NOMO-1 treated with DMSO at 0.1 percent for 48 hours (cell line): ENCODE measurements around the gene B3GNT5.

Experiments
- DNase-seq: peaks from one replicate; lab custom pipeline; 2025; ENCODE audit not compliant: unreplicated experiment; lab: John Stamatoyannopoulos, UW

B3GNT5 gene, protein sequence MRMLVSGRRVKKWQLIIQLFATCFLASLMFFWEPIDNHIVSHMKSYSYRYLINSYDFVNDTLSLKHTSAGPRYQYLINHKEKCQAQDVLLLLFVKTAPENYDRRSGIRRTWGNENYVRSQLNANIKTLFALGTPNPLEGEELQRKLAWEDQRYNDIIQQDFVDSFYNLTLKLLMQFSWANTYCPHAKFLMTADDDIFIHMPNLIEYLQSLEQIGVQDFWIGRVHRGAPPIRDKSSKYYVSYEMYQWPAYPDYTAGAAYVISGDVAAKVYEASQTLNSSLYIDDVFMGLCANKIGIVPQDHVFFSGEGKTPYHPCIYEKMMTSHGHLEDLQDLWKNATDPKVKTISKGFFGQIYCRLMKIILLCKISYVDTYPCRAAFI

GRCh38 chr3:183252973-183253527 is at the start of gene B3GNT5:
TSS of gene B3GNT5 (plus strand) at chr3:183253253. CDS start at chr3:183269799, 16,546 bp downstream.
- no peak for DNase-seq

GRCh38 chr3:183203670-183204069 is 49.4 kb upstream of the B3GNT5 start:
- no peak for DNase-seq

- DNase-seq = no peak
These were observed 44.8 kb upstream of the B3GNT5 start for GRCh38 chr3:183208260-183208659.

DNA sequence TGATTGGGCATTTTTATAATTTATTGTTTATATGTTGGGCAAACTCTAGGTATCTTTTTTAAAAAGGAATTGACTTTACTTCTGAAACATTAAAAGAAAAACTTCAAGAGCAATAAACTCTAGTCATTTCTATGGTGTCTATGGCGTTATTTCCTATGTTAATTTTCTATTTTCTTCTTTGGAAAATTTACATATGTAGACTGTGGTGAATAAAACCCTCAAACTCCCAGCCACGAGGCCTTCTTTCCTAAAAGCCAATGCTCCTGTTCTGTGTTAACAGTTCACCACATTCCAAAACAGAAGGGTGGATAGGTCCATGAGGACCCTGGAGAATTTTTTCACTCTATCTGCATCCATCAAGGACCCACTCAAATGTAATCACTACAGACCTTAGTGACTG is 44.3 kb upstream of the B3GNT5 start:
- no peak for DNase-seq

DNA sequence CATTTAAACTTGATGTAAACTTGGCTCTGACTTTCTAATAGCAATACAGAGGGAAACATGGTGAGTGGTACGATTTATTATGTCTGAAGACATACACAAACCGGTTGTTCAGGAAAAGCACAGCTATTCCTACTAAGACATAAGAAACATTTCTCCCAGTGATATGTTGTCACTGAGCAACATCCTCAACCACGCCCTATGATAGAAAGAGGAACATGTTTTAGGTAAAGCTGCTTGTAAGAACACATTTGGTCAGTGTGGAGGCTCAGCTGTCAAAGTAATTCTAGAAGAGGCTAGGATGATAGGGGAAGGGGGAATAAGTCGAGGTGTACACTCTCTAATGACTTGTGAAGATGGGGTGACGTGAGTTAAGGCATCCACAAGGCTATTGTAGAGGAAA is 42.7 kb upstream of the B3GNT5 start:
- DNase-seq = peak; percentile 90

GRCh38 chr3:183210862-183211341 is 42.2 kb upstream of the B3GNT5 start:
- peak; percentile 98 for DNase-seq

DNA sequence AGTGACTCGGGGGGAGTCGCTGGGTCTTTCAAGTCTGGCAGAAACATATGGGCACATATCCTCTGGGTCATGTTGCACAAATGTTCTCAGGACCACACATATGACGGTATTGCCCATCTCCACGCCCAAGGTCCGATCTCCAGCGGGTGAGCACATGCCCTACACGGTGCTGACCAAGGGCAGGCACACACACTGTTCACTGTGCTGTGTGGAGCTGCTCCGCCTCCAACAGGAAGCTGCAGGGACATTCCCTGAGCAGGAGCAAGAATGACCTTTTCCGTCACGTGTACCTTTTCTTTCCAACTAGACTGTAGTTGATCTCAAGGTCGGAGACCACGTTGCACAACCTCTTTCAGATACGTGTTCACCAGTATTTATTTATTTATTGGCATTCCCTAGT is 41.7 kb upstream of the B3GNT5 start:
- DNase-seq = no peak

GRCh38 chr3:183212096-183212495 is 41.0 kb upstream of the B3GNT5 start:
- peak; percentile 52 for DNase-seq

DNA sequence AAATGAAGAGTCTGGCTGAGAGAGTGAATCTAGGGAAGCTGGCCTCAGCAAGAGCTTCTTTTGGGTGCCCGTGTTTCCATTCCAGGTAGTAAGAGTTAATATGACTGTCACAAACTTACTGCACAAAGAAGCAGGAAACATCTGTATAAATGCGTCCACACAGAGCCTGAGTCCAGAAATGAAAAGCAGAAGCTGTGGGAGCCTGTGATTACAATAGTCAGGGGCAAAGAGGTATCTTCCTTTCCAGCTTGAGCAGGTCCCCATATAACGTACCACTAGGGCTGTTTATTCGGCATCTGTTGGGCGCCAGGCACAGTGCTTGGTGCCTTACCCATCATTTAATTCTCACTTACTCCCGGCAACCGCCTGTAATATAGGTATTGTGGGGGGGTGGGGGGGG is 40.5 kb upstream of the B3GNT5 start:
- DNase-seq = peak; percentile 98

DNA sequence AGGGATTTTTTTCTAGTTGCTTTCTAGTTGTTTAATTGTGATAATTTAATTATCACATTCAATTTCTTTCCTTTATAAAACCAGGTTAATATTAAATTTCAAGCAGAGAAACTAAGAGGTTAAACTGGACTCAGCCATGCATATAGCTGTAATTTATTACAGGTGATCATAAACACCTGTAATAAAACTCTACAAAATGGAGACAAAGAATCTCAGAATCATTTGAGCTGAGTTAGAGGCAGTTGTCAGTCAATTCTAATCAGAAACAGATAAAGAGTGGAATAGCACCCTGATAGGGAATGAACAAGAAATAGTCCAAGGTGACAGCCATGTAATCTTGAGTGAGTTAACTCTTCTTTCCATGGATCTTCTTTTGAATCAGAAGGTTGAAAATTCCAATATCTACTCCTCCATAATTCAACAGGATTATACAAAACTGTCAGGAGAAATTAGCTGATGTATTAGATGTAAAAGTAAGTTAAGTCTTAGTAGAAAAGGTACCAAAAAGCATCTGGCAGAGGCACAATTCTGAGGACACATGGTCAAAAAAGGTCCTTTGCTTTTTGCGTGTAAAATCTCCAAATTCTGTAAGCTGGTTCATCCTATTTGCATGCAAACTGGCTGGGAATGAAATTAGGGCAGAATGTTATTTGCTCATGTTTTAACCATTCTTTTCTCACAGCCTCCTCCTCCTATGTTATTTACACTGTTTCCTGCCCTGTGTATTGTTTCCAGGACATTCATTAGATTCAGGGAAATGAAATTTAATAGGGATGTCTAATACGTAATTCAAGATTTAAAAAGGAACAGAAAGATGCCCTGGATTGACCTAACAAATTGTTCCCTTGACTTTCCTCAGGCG is 39.4 kb upstream of the B3GNT5 start:
- no peak for DNase-seq

- no peak for DNase-seq
These were observed 38.8 kb upstream of the B3GNT5 start for GRCh38 chr3:183214277-183214612.

GRCh38 chr3:183215591-183216202 is 37.4 kb upstream of the B3GNT5 start:
- no peak for DNase-seq

DNA sequence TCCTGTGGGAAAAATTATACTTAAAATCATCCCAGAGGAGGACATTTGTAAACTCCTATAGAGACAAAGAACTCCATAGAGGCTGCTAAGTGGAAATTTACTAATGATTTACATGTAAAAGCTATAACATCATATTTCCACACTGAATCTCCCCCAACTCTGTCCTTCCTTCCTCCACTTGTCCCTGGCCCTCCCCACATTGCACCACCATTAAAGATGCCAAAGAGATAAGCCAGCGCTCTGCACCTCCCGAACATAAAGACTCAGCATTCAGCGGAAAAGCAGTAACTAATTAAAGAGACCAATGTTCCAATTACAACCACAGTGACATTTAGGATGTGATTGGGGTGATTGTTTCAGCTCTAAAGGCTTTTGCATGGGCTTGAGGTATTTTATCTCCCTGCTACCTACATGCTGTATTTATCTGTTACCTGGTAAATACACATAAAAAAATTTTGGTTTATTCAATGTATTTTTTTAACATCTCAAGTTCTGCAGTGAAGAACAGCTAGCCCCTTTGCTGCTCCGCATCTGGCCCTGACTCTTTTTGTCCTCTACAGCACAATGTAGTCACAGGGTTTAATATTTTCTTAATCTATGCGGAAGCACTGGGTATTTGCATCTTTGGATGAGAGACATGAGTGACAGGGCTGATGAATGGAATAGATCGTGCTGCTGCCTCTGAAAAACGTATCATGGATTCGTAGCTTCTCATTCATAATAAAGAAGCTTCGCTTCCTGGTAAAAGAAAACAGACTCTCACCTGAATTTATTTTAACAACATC is 35.3 kb upstream of the B3GNT5 start:
- DNase-seq = no peak

DNA sequence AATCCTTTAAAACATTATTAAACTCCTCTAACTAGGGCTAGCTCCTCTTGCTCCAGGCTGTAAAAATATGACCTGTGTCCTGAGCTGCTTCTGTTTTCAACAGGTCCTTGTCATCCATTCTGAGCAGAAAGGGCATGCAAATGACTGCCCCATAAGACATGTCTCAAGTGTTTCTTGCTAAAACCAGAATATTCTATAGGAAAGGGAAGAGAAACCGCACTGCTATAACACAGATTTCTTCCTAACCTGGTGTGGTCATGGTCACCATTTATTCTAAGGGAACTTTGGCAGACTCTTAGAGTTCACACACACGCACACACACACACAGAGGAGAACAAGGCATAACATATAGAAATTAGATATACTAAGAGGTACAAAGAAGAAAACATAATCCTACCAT is 34.2 kb upstream of the B3GNT5 start:
- DNase-seq = peak; percentile 93

DNA sequence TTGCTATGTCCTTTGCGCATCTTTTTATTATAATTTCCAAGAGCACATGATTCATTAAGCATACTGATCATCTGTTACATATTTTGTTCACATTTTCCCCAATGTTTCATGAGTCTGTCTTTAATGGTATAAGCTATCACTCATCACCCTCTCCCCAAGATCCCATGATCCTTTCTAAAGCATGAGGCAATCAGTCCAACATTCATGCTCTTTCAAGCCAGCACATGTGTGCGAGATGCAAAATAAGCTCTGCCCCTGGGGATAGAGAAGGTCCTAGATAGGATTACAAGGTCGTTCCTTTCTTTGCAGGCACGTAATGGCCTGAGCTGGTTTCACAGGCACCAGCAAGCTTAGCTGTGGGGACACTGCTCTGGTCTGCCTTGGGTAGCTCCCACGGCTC is 32.2 kb upstream of the B3GNT5 start:
- no peak for DNase-seq

- no peak for DNase-seq
These were observed 30.3 kb upstream of the B3GNT5 start for GRCh38 chr3:183222631-183223235.

DNA sequence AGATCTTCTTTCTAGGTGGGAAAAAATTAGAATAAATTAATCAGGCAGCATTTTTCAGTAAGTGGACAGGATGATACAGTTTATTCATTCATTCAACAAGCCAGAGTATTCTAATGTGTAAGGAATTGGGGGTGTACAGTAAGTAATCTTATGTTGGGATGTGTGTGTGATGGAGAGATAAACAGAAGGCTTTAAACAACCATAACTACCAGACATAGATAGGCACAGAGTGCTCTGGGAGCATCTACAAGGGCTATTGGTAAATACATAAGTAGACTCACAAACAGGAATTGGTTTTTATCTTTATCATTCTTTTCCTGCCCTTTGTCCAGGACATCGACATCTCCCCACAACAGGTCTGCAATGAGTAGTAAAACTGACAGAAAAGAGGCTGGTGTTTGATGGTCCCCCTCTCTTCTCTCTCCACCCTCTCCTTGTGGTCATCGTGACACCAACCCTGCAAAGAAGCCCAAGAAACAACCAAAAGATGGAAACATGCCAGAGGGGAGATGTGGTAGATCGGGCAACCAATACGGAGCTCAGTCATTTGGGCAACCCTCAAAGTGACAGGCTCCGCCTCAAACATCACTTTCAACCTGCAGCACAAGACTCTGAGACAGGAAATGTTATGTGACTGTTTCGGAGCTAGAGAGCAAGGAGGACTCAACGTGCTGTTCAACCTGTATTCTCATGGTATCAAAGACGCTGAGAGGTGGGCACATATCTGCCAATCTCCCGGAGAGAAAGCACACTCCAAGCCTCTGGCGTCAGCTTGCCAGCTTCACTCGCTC is 28.7 kb upstream of the B3GNT5 start:
- no peak for DNase-seq

DNA sequence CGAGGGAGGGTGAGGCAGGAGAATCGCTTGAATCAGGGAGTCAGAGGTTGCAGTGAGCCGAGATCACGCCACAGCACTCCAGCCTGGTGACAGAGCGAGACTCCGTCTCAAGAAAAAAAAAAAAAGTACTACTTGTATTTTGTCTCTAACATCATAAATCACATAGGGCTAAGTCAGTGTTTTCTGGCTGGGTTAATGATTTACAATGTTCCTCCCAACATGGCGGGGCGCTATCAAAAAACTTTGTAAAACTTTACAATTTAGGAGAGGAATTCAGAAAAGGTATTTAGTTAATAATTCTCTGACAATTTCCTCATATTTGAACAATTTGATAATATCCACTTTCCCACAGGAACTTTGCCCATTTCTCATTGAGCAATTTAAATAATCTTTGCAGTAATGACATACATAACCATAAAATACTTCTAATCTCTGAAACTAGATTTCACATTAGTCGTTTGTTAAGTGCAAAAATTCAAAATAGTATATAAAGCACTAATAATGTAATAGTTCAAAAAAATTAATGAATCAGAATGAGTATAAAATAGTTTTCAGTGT is 26.6 kb upstream of the B3GNT5 start:
- DNase-seq = no peak

GRCh38 chr3:183227586-183227985 is 25.5 kb upstream of the B3GNT5 start:
- DNase-seq = no peak
